GM12892 (cell line): Measurements from ENCODE around the gene BEND3.
"Not testable (repeated sequence)": the region's sequence is repeated elsewhere in the genome, so short reads cannot be mapped to it uniquely, and the experiment has no call there.

Experiments
- DNase-seq: peaks from one replicate; pipeline ENCODE4 v3.0.0; 2011; ENCODE audit not compliant: insufficient read length
- FAIRE-seq: peaks from 2 replicates; lab custom pipeline; 2011; peaks lifted over from hg19 to GRCh38; lab: Jason Lieb, UNC
- POLR2A ChIP-seq: IDR thresholded peaks from 2 replicates; pipeline ENCODE4 v1.6.1; 2011; ENCODE audit warnings: low read depth, low read length, control low read depth
- POLR2AphosphoS5 ChIP-seq: IDR thresholded peaks from 2 replicates; pipeline ENCODE4 v1.6.1; 2011; ENCODE audit warnings: low read depth, low read length, control low read depth
- TAF1 ChIP-seq: IDR thresholded peaks from 2 replicates; pipeline ENCODE4 v1.6.1; 2011; ENCODE audit warnings: low read depth, mild to moderate bottlenecking, control low read depth, low read length, borderline replicate concordance

BEND3 gene

DNA sequence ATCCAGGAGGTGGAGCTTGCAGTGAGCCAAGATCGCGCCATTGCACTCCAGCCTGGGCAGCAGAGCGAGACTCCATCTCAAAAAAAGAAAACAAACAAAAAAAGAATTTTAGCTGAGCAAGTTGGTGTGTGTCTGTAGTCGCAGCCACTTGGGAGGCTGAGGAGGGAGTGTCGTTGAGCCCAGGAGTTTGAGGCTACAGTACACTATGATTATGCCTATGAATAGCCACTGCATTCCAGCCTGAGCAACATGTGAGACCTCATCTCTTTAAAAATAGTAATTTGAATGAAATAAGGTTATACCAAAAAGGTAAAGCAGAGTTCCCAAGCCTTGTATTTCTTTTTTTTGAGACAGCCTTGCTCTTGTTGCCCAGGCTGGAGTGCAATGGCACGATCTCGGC is 67.5 kb downstream of the BEND3 start:
- TF ChIP-seq POLR2A (no peak), TAF1 (no peak), POLR2AphosphoS5 (no peak)
- DNase-seq = no peak
- no peak for FAIRE-seq

GRCh38 chr6:107045826-107046675 is 69.3 kb downstream of the BEND3 start:
- DNase-seq = no peak
- TF ChIP-seq POLR2AphosphoS5 (no peak), TAF1 (no peak), POLR2A (no peak)
- no peak for FAIRE-seq

DNA sequence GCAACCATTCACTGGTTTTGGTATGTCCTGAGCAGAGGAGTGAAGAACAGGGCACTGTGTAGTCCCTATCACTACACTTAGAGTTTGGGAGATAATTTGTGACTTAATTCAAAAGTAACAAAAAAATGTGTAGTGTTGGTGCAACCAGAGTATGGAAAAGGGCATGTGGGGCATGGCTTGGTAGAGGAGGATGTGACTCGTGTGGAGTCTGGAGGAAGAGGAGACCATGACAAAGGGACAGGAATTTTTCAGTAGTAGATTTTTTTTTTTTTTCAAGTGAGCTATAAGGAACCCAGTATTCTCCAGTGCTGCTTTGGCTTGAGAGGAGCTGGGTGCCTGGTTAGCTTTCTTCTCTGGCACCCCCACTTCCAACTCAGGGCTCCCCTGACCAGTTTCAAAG is 82.2 kb downstream of the BEND3 start:
- no peak for FAIRE-seq
- no peak for DNase-seq
- TF ChIP-seq TAF1 (no peak), POLR2A (no peak), POLR2AphosphoS5 (no peak)

GRCh38 chr6:107032051-107032450 is 83.3 kb downstream of the BEND3 start:
- TF ChIP-seq POLR2AphosphoS5 (no peak), POLR2A (no peak), TAF1 (no peak)
- no peak for DNase-seq
- no peak for FAIRE-seq

DNA sequence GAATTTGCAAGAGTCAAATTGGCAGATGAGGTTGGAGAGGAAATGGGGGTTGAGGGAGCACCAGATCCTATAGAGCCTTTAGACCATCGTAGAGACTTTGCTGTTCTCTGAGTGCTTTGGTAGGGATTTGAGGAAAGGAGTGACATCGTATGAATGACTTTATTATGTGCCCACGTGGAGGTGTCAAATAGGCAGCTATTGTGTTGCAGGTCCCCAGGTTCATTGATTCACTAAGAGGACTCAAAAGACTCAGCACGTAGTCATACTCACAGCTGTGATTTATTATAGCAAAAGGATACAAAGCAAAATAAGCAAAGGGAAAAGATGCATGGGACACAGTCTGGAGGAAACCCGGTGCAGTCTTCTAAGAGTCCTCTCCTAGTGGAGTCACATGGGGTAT is 85.2 kb downstream of the BEND3 start:
- FAIRE-seq = no peak
- DNase-seq = no peak
- TF ChIP-seq POLR2AphosphoS5 = no peak
- no peak for TF ChIP-seq POLR2A
- no peak for TF ChIP-seq TAF1

GRCh38 chr6:107026965-107027364 is 88.3 kb downstream of the BEND3 start:
- no peak for FAIRE-seq
- no peak for DNase-seq
- TF ChIP-seq POLR2AphosphoS5 = no peak
- no peak for TF ChIP-seq TAF1
- no peak for TF ChIP-seq POLR2A

DNA sequence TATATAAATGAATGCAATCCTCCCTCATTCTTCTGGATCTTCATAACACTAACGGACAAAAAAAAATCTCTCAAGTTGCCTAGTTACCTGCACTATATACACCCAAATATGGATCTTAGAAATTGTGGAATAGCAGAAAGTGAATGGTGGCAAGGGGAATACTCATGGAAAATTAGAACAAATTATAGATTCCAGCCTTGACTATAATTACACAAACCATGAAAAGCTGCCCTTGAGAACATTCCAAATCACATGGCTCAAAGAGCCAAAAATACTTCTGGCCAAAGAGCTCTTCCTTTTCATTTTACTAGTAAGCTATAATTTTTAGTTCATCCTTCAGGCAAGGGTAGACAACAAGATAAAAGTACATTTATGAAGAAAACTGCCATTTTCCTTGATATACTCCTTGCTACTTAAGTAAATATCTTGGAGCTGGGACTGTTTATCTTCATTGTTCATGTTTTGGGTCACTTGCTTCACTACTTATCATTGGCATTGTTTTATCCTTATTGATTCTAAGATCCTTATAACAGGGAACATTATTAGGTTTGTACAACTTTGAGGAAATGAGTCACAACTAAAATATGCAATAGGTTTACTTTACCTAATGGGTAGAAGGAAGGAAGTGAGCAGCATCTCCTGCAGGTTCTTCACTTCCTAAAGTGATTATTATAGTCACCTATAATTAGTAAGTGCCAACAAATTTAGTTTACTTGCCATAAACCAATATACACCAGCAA is 93.7 kb downstream of the BEND3 start:
- no peak for TF ChIP-seq TAF1
- TF ChIP-seq POLR2AphosphoS5 = no peak
- TF ChIP-seq POLR2A = no peak
- no peak for FAIRE-seq
- DNase-seq = no peak

- FAIRE-seq (no peak), DNase-seq (no peak)
- no peak for TF ChIP-seq TAF1
Observed at GRCh38 chr6:107020239-107020638, 95.1 kb downstream of the BEND3 start.

DNA sequence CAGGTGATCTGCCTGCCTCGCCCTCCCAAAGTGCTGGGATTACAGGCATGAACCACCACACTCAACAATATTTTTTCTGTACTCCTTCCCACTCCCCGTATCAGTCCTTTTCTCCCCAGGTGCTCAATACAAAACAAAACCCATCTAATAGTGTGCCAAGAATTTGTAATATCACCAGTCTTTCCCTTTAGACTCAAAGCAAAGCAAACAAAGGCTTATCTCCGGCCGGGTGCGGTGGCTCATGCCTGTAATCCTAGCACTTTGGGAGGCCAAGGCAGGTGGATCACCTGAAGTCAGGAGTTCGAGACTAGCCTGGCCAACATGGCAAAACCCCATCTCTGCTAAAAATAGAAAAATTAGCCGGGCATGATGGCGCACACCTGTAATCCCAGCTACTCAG is 95.7 kb downstream of the BEND3 start:
- FAIRE-seq, DNase-seq: not testable (repeated sequence)

GRCh38 chr6:107019047-107019446 is 96.3 kb downstream of the BEND3 start:
- DNase-seq = no peak
- TF ChIP-seq POLR2AphosphoS5 = no peak
- TF ChIP-seq TAF1 = no peak
- no peak for TF ChIP-seq POLR2A
- FAIRE-seq = no peak
